AG09319 (cell line): Measurements from ENCODE around the gene TMEM231.

Experiments used
- DNase-seq: peaks from one replicate; pipeline ENCODE4 v3.0.0-alpha.2; 2010; ENCODE audit warnings: low read depth; ENCODE audit errors: extremely low read depth
- CTCF ChIP-seq: IDR thresholded peaks from 2 replicates; pipeline ENCODE4 v1.5.1; 2011; ENCODE audit warnings: low read depth, mild to moderate bottlenecking, inconsistent platforms, low read length, moderate library complexity

Gene TMEM231

DNA sequence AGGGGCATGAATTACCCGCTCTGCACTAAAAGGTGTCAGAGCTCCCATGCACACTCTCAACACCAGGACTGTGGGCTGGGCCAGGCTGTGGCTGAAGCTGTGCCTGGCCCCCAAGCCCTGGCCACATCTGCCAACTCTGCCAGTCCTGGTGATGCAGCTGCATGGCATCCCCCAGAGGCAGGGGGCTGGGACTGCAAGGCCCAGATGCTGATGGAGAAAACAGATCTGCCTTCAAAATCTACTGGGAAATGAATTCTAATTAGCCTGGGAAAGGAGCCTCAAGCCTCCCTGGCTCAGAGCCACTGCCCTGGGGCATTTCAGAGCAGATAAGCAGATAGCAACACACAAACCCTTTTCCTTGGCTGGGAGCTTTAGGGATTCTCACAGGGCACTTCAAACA lies 64.2 kb downstream of the TMEM231 start:
- peak; percentile 5; the same call in 1 of the 2 replicates for TF ChIP-seq CTCF
- no peak for DNase-seq

- no peak for DNase-seq
- no peak for TF ChIP-seq CTCF
Observed at GRCh38 chr16:75488322-75488721, 67.7 kb downstream of the TMEM231 start.
